ENCODE data around the gene RFNG. TPM values are rescaled to one million over a fixed set of nuclear protein-coding genes. Genes with fewer than 3 reads are reported as not detected.

RFNG gene
- total RNA-seq = 21.4 and 30.8 TPM in 2 replicates

- peak within 1 kb of the TSS; percentile 91 for H3K27ac Mint-ChIP-seq
- peaks cover 16% of the 10 kb centered on the region for H3K4me1 Mint-ChIP-seq
- peaks cover 14% of the 10 kb centered on the region for H3K36me3 Mint-ChIP-seq (ENCODE audit: low read depth)
- no peaks in the 10 kb centered on the region for H3K9me3 Mint-ChIP-seq
- DNase-seq = peak; percentile 95
- peak within 1 kb of the TSS; percentile 90 for H3K4me3 Mint-ChIP-seq
- no peaks in the 10 kb centered on the region for H3K27me3 Mint-ChIP-seq
- intact Hi-C loops (cut with micrococcal nuclease) = loop anchor here (1.0 to 2.0 kb wide), 2 partner anchors 14 to 15 kb away; partner anchors contain the start of gene DCXR
Observed at GRCh38 chr17:82051776-82052637, at the start of gene RFNG, which contains the start of gene GPS1. Gene RFNG (minus strand): TSS chr17:82051811. CDS start chr17:82051766, 45 bp downstream. Gene GPS1 (plus strand): TSS chr17:82051898. CDS start chr17:82051932, 34 bp downstream.

- Mint-ChIP-seq H3K27ac (peak overlapping the region; percentile 29), H3K4me1 (peaks cover 16% of the 10 kb centered on the region), H3K9me3 (no peaks in the 10 kb centered on the region), H3K27me3 (no peaks in the 10 kb centered on the region), H3K36me3 (ENCODE audit: low read depth) (peaks cover 4% of the 10 kb centered on the region), H3K4me3 (no peak overlapping the region)
- intact Hi-C loops (cut with micrococcal nuclease) = no loop called here
- no peak for DNase-seq
Observed at GRCh38 chr17:82101301-82101715, 49.7 kb upstream of the RFNG start.

GRCh38 chr17:82100502-82101298 is 49.1 kb upstream of the RFNG start:
- intact Hi-C loops (cut with micrococcal nuclease) = no loop called here
- Mint-ChIP-seq H3K4me1 (peaks cover 15% of the 10 kb centered on the region), H3K27ac (no peak overlapping the region), H3K4me3 (peak overlapping the region; percentile 85), H3K36me3 (ENCODE audit: low read depth) (peaks cover 6% of the 10 kb centered on the region), H3K27me3 (no peaks in the 10 kb centered on the region), H3K9me3 (no peaks in the 10 kb centered on the region)
- DNase-seq = no peak

- Mint-ChIP-seq H3K4me1 (peaks cover 12% of the 10 kb centered on the region), H3K27ac (peak overlapping the region; percentile 94), H3K36me3 (ENCODE audit: low read depth) (peaks cover 13% of the 10 kb centered on the region), H3K9me3 (no peaks in the 10 kb centered on the region), H3K27me3 (no peaks in the 10 kb centered on the region), H3K4me3 (peak overlapping the region; percentile 85)
- intact Hi-C loops (cut with micrococcal nuclease) = loop anchor here (1.0 to 5.0 kb wide), 5 partner anchors 55 to 239 kb away; partner anchors contain the start of genes CENPX, DCXR, LRRC45 and P4HB
- DNase-seq = no peak
Observed at GRCh38 chr17:82098939-82099763, 47.5 kb upstream of the RFNG start.

- DNase-seq = peak; percentile 98
- Mint-ChIP-seq H3K36me3 (ENCODE audit: low read depth) (peaks cover 13% of the 10 kb centered on the region), H3K4me1 (peaks cover 12% of the 10 kb centered on the region), H3K9me3 (no peaks in the 10 kb centered on the region), H3K27me3 (no peaks in the 10 kb centered on the region), H3K4me3 (peak within 1 kb of the TSS; percentile 80), H3K27ac (peak within 1 kb of the TSS; percentile 74)
- intact Hi-C loops (cut with micrococcal nuclease) = loop anchor here (1.0 to 5.0 kb wide), 5 partner anchors 56 to 238 kb away; partner anchors contain the start of genes CENPX, DCXR, LRRC45 and P4HB
Observed at GRCh38 chr17:82098169-82098938, 46.7 kb upstream of the RFNG start, which contains the start of gene FASN. Gene FASN (minus strand): TSS chr17:82098236. CDS start chr17:82096445, 1,791 bp downstream.

- intact Hi-C loops (cut with micrococcal nuclease) = loop anchor here (1.0 to 5.0 kb wide), 5 partner anchors 56 to 238 kb away; partner anchors contain the start of genes CENPX, DCXR, LRRC45 and P4HB
Observed at GRCh38 chr17:82097919-82098168, 46.2 kb upstream of the RFNG start.

GRCh38 chr17:82097184-82097918 is 45.7 kb upstream of the RFNG start:
- Mint-ChIP-seq H3K27ac (peak overlapping the region; percentile 69), H3K27me3 (no peaks in the 10 kb centered on the region), H3K4me3 (peak overlapping the region; percentile 80), H3K36me3 (ENCODE audit: low read depth) (peaks cover 16% of the 10 kb centered on the region), H3K4me1 (peaks cover 12% of the 10 kb centered on the region), H3K9me3 (no peaks in the 10 kb centered on the region)
- intact Hi-C loops (cut with micrococcal nuclease) = loop anchor here (5.0 kb wide), 1 partner anchor 105 kb away; no protein-coding TSS in a partner anchor
- peak; percentile 81 for DNase-seq

More at GRCh38 chr17:82097919-82098168, 46.2 kb upstream of the RFNG start:
- Mint-ChIP-seq H3K36me3 (ENCODE audit: low read depth) (peaks cover 16% of the 10 kb centered on the region), H3K27ac (peak overlapping the region; percentile 74), H3K4me1 (peaks cover 12% of the 10 kb centered on the region), H3K27me3 (no peaks in the 10 kb centered on the region), H3K4me3 (peak overlapping the region; percentile 78), H3K9me3 (no peaks in the 10 kb centered on the region)
- no peak for DNase-seq

- DNase-seq = peak; percentile 66
- Mint-ChIP-seq H3K27me3 (no peaks in the 10 kb centered on the region), H3K36me3 (ENCODE audit: low read depth) (peaks cover 19% of the 10 kb centered on the region), H3K4me3 (peak overlapping the region; percentile 80), H3K4me1 (peaks cover 12% of the 10 kb centered on the region), H3K27ac (peak overlapping the region; percentile 69), H3K9me3 (no peaks in the 10 kb centered on the region)
- intact Hi-C loops (cut with micrococcal nuclease) = loop anchor here (5.0 kb wide), 1 partner anchor 106 kb away; no protein-coding TSS in a partner anchor
Observed at GRCh38 chr17:82096709-82097183, 45.1 kb upstream of the RFNG start.

GRCh38 chr17:82095777-82096708 is 44.4 kb upstream of the RFNG start:
- no peak for DNase-seq
- intact Hi-C loops (cut with micrococcal nuclease) = loop anchor here (5.0 kb wide), 1 partner anchor 106 kb away; no protein-coding TSS in a partner anchor
- Mint-ChIP-seq H3K36me3 (ENCODE audit: low read depth) (peaks cover 22% of the 10 kb centered on the region), H3K27me3 (no peaks in the 10 kb centered on the region), H3K27ac (peak overlapping the region; percentile 69), H3K4me3 (peak overlapping the region; percentile 80), H3K9me3 (no peaks in the 10 kb centered on the region), H3K4me1 (peaks cover 12% of the 10 kb centered on the region)

- DNase-seq = no peak
- Mint-ChIP-seq H3K27ac (no peak overlapping the region), H3K9me3 (no peaks in the 10 kb centered on the region), H3K27me3 (no peaks in the 10 kb centered on the region), H3K4me1 (peaks cover 10% of the 10 kb centered on the region), H3K4me3 (peak overlapping the region; percentile 80), H3K36me3 (ENCODE audit: low read depth) (peaks cover 26% of the 10 kb centered on the region)
- intact Hi-C loops (cut with micrococcal nuclease) = loop anchor here (5.0 kb wide), 1 partner anchor 107 kb away; no protein-coding TSS in a partner anchor
Observed at GRCh38 chr17:82094931-82095776, 43.5 kb upstream of the RFNG start.

All from activated CD4-positive, alpha-beta T cell treated with anti-CD3 and anti-CD28 coated beads, Interleukin-2, amount 10 ng/mL, durations not matched to agents 24 days and 14 days (primary cell).